OCI-LY7 (cell line): Measurements from ENCODE around the gene KIRREL3. TPM values are rescaled to one million over a fixed set of nuclear protein-coding genes. Genes with fewer than 3 reads are reported as not detected.

Source experiments
- BruUV-seq: library from RNA; stranded (reverse); fragments of 400-500 nt; replicated peaks from 2 replicates; lab custom pipeline; 2021; lab: Mats Ljungman, UMichigan
- CTCF ChIA-PET: fragments of 300-600 bp; sonication (Branson Sonifier 250); formaldehyde crosslinking; loops from one replicate; lab custom pipeline; 2022; ENCODE audit warnings: antibody characterized with exemption; ENCODE audit not compliant: unreplicated experiment; lab: Charles Lee
- POLR2A ChIA-PET: fragments of 300-600 bp; sonication (Branson Sonifier 250); formaldehyde crosslinking; loops from one replicate; lab custom pipeline; 2022; ENCODE audit warnings: antibody characterized with exemption; lab: Charles Lee
- DNase-seq: peaks from one replicate; pipeline ENCODE4 v3.0.0-alpha.2; 2015; ENCODE audit warnings: low spot score
- H2AFZ ChIP-seq: fragments of 200-600 bp; sonication (generic), shearing (Covaris generic); 2 replicates; pipeline ENCODE4 v1.6.1; 2014; ENCODE audit warnings: mild to moderate bottlenecking, antibody characterized with exemption, low read length, moderate library complexity
- H3K27ac ChIP-seq: fragments of 200-600 bp; sonication (generic); 2 replicates; pipeline ENCODE4 v1.5.1; 2014; ENCODE audit warnings: mixed run types, low read depth, mild to moderate bottlenecking, moderate library complexity, low read length, inconsistent platforms; ENCODE audit not compliant: poor library complexity, severe bottlenecking
- H3K36me3 ChIP-seq: fragments of 200-600 bp; sonication (generic); 2 replicates; pipeline ENCODE4 v1.6.1; 2014; ENCODE audit warnings: mild to moderate bottlenecking, antibody characterized with exemption, low read length, moderate library complexity, mixed read lengths; ENCODE audit not compliant: insufficient read depth
- H3K4me1 ChIP-seq: fragments of 200-600 bp; sonication (generic); 2 replicates; pipeline ENCODE4 v1.5.1; 2014; ENCODE audit warnings: mild to moderate bottlenecking, low read length; ENCODE audit not compliant: insufficient read depth, poor library complexity, severe bottlenecking
- H3K4me2 ChIP-seq: fragments of 200-600 bp; sonication (generic); 2 replicates; pipeline ENCODE4 v1.6.1; 2014; ENCODE audit warnings: mild to moderate bottlenecking, low read length
- H3K4me3 ChIP-seq: fragments of 200-600 bp; sonication (generic); 2 replicates; pipeline ENCODE4 v1.5.1; 2014; ENCODE audit warnings: mild to moderate bottlenecking, low read depth, low read length; ENCODE audit not compliant: poor library complexity, severe bottlenecking
- H3K79me2 ChIP-seq: fragments of 200-600 bp; sonication (generic); 2 replicates; pipeline ENCODE4 v1.6.1; 2016; ENCODE audit warnings: low read depth, mild to moderate bottlenecking, low read length, moderate library complexity, mixed read lengths; ENCODE audit not compliant: insufficient read depth
- H3K9me2 ChIP-seq: fragments of 200-600 bp; sonication (generic); 2 replicates; pipeline ENCODE4 v1.6.1; 2016; ENCODE audit warnings: mild to moderate bottlenecking, low read length, mixed read lengths; ENCODE audit not compliant: insufficient read depth
- H3K9me3 ChIP-seq: fragments of 200-600 bp; sonication (generic); 2 replicates; pipeline ENCODE4 v1.6.1; 2014; ENCODE audit warnings: mild to moderate bottlenecking, mixed run types, low read length, mixed read lengths
- H4K20me1 ChIP-seq: fragments of 200-600 bp; sonication (generic); 2 replicates; pipeline ENCODE4 v1.6.1; 2014; ENCODE audit warnings: mild to moderate bottlenecking, antibody characterized with exemption, low read length, moderate library complexity, mixed read lengths; ENCODE audit not compliant: insufficient read depth
- CTCF ChIP-seq: fragments of 200-600 bp; sonication (generic); conservative IDR thresholded peaks from 2 replicates; pipeline ENCODE4 v1.5.1; 2014; ENCODE audit warnings: mild to moderate bottlenecking, antibody characterized with exemption, low read length, moderate library complexity, mixed read lengths
- EZH2phosphoT487 ChIP-seq: fragments of 200-600 bp; sonication (generic); IDR thresholded peaks from 2 replicates; pipeline ENCODE4 v1.6.1; 2018; ENCODE audit warnings: low read depth, borderline replicate concordance, mild to moderate bottlenecking, mixed run types, antibody characterized with exemption, low read length, moderate library complexity, mixed read lengths
- intact Hi-C: fragments of 100-400 bp; cut with micrococcal nuclease; formaldehyde crosslinking; loops from one replicate; pipeline ENCODE4 v1.10.0; 2022; ENCODE audit not compliant: unreplicated experiment
- total RNA-seq, 2 experiments: library from RNA; depleted of rRNA in 1 of 2; stranded (reverse); fragments of >200 nt in 1 of 2; shearing (Covaris generic) in 1 of 2; gene quantifications; 2 replicates each; pipeline ENCODE4 v1.2.3, GENCODE V29; 2014 to 2022

Gene KIRREL3
- total RNA-seq, 2 experiments from 2014 or later = not detected

GRCh38 chr11:126857860-126858808 is 142.4 kb downstream of the KIRREL3 start:
- Histone ChIP-seq H3K9me2 (no peaks in the 10 kb centered on the region), H3K27ac (no peak overlapping the region), H3K36me3 (no peaks in the 10 kb centered on the region), H3K4me2 (no peak overlapping the region), H4K20me1 (no peaks in the 10 kb centered on the region), H3K9me3 (no peaks in the 10 kb centered on the region), H3K4me3 (no peak overlapping the region), H3K4me1 (no peaks in the 10 kb centered on the region), H3K79me2 (no peaks in the 10 kb centered on the region), H2AFZ (no peak overlapping the region)
- TF ChIP-seq EZH2phosphoT487 (no peak), CTCF (no peak)
- intact Hi-C loops = no loop called here
- ChIA-PET CTCF (no interaction called here), POLR2A (interaction anchor here (0.6 kb wide), 1 partner anchor 22 kb away, joined by 3 read pairs; no protein-coding TSS in a partner anchor)
- no peak for DNase-seq
- no TSS peak for BruUV-seq

- ChIA-PET POLR2A (no interaction called here), CTCF (no interaction called here)
- H3K9me3 ChIP-seq = no peaks in the 10 kb centered on the region
- DNase-seq = no peak
- H3K4me3 ChIP-seq = no peak overlapping the region
- no peaks in the 10 kb centered on the region for H3K79me2 ChIP-seq
- H3K36me3 ChIP-seq = no peaks in the 10 kb centered on the region
- H3K4me1 ChIP-seq = no peaks in the 10 kb centered on the region
- H3K27ac ChIP-seq = no peak overlapping the region
- no TSS peak for BruUV-seq
- H2AFZ ChIP-seq = no peak overlapping the region
- no peak overlapping the region for H3K4me2 ChIP-seq
- intact Hi-C loops = no loop called here
- TF ChIP-seq CTCF = no peak
- no peak for TF ChIP-seq EZH2phosphoT487
- H4K20me1 ChIP-seq = no peaks in the 10 kb centered on the region
- no peaks in the 10 kb centered on the region for H3K9me2 ChIP-seq
Measured at GRCh38 chr11:126855536-126855935, 145.0 kb downstream of the KIRREL3 start.

GRCh38 chr11:126853732-126854131 is 146.8 kb downstream of the KIRREL3 start:
- H3K9me2 ChIP-seq = no peaks in the 10 kb centered on the region
- intact Hi-C loops = no loop called here
- TF ChIP-seq CTCF (no peak), EZH2phosphoT487 (no peak)
- no TSS peak for BruUV-seq
- H3K36me3 ChIP-seq = no peaks in the 10 kb centered on the region
- H4K20me1 ChIP-seq = no peaks in the 10 kb centered on the region
- DNase-seq = no peak
- H3K4me1 ChIP-seq = no peaks in the 10 kb centered on the region
- H3K27ac ChIP-seq = no peak overlapping the region
- POLR2A ChIA-PET = no interaction called here
- no peak overlapping the region for H2AFZ ChIP-seq
- H3K79me2 ChIP-seq = no peaks in the 10 kb centered on the region
- CTCF ChIA-PET = no interaction called here
- no peaks in the 10 kb centered on the region for H3K9me3 ChIP-seq
- no peak overlapping the region for H3K4me2 ChIP-seq
- H3K4me3 ChIP-seq = no peak overlapping the region
